ENCODE results near the gene NFIA. TPM values are rescaled to one million over a fixed set of nuclear protein-coding genes. Genes with fewer than 3 reads are reported as not detected.

Gene NFIA
- total and polyA plus RNA-seq, 9 of the 15 experiments (the other 6 are each of a cell fraction or from before 2014, with no cell fraction given) = 5.3 to 24.9 (median 9.8) TPM

DNA sequence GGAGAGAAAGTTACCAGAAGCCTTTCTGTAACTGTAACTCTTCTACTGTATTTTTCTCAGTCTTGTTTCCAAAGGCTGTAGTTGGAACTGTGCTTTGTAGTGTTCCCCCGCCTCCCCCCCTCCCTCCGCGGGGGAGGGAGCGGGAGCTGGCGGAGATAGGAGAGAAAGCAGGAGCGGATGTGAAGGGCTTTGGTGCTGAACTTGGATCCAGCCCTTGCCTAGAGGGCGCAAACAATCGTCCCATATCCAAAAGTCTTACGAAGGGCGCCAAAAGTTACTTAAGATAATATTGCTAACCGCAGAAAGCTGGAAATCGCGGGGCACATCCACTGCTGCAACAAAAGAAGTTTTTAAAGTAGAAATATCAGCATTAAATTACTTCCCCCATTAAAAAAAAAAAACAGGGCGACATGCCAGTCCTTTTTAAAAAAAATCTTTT is 2.4 kb upstream of the NFIA start (continued):
- TF ChIP-seq, protein P1, sequence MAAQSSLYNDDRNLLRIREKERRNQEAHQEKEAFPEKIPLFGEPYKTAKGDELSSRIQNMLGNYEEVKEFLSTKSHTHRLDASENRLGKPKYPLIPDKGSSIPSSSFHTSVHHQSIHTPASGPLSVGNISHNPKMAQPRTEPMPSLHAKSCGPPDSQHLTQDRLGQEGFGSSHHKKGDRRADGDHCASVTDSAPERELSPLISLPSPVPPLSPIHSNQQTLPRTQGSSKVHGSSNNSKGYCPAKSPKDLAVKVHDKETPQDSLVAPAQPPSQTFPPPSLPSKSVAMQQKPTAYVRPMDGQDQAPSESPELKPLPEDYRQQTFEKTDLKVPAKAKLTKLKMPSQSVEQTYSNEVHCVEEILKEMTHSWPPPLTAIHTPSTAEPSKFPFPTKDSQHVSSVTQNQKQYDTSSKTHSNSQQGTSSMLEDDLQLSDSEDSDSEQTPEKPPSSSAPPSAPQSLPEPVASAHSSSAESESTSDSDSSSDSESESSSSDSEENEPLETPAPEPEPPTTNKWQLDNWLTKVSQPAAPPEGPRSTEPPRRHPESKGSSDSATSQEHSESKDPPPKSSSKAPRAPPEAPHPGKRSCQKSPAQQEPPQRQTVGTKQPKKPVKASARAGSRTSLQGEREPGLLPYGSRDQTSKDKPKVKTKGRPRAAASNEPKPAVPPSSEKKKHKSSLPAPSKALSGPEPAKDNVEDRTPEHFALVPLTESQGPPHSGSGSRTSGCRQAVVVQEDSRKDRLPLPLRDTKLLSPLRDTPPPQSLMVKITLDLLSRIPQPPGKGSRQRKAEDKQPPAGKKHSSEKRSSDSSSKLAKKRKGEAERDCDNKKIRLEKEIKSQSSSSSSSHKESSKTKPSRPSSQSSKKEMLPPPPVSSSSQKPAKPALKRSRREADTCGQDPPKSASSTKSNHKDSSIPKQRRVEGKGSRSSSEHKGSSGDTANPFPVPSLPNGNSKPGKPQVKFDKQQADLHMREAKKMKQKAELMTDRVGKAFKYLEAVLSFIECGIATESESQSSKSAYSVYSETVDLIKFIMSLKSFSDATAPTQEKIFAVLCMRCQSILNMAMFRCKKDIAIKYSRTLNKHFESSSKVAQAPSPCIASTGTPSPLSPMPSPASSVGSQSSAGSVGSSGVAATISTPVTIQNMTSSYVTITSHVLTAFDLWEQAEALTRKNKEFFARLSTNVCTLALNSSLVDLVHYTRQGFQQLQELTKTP (IDR thresholded peaks at IDR 0.05; ENCODE audit: low read depth in 1 of 2, partially characterized antibody in 2 of 2) = peak; percentile 28 to 35
- peak; percentile 91 for TF ChIP-seq RB1 (IDR thresholded peaks at IDR 0.05; ENCODE audit: low read depth)
- TF ChIP-seq NFIC (IDR thresholded peaks at IDR 0.05) = peak; percentile 63
- TF ChIP-seq, protein P2, sequence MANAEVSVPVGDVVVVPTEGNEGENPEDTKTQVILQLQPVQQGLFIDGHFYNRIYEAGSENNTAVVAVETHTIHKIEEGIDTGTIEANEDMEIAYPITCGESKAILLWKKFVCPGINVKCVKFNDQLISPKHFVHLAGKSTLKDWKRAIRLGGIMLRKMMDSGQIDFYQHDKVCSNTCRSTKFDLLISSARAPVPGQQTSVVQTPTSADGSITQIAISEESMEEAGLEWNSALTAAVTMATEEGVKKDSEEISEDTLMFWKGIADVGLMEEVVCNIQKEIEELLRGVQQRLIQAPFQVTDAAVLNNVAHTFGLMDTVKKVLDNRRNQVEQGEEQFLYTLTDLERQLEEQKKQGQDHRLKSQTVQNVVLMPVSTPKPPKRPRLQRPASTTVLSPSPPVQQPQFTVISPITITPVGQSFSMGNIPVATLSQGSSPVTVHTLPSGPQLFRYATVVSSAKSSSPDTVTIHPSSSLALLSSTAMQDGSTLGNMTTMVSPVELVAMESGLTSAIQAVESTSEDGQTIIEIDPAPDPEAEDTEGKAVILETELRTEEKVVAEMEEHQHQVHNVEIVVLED (CRISPR knock-in tag; IDR thresholded peaks at IDR 0.05) = no peak
- no peak for TF ChIP-seq ZNF395 (CRISPR knock-in tag; IDR thresholded peaks at IDR 0.05)
- no peak for TF ChIP-seq PHB2 (IDR thresholded peaks at IDR 0.05; ENCODE audit: low read depth)
- peak; percentile 67; the same call in 1 of the 2 replicates for TF ChIP-seq MYNN (IDR thresholded peaks at IDR 0.05)
- TF ChIP-seq MYNN (CRISPR knock-in tag; IDR thresholded peaks at IDR 0.05) = no peak
- TF ChIP-seq ADNP (tag; IDR thresholded peaks at IDR 0.05) = no peak
- no peak for TF ChIP-seq KLF1 (tag; IDR thresholded peaks at IDR 0.05)
- TF ChIP-seq ZBED1 (IDR thresholded peaks at IDR 0.05) = 0 out of 2 replicates have a peak, but pooled peaks have one; percentile 30
- TF ChIP-seq, protein P3, sequence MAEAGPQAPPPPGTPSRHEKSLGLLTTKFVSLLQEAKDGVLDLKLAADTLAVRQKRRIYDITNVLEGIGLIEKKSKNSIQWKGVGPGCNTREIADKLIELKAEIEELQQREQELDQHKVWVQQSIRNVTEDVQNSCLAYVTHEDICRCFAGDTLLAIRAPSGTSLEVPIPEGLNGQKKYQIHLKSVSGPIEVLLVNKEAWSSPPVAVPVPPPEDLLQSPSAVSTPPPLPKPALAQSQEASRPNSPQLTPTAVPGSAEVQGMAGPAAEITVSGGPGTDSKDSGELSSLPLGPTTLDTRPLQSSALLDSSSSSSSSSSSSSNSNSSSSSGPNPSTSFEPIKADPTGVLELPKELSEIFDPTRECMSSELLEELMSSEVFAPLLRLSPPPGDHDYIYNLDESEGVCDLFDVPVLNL (CRISPR knock-in tag; IDR thresholded peaks at IDR 0.05; ENCODE audit: low read depth) = no peak
- TF ChIP-seq, protein P4, sequence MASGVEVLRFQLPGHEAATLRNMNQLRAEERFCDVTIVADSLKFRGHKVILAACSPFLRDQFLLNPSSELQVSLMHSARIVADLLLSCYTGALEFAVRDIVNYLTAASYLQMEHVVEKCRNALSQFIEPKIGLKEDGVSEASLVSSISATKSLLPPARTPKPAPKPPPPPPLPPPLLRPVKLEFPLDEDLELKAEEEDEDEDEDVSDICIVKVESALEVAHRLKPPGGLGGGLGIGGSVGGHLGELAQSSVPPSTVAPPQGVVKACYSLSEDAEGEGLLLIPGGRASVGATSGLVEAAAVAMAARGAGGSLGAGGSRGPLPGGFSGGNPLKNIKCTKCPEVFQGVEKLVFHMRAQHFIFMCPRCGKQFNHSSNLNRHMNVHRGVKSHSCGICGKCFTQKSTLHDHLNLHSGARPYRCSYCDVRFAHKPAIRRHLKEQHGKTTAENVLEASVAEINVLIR (CRISPR knock-in tag; IDR thresholded peaks at IDR 0.05) = no peak
- TF ChIP-seq THRAP3 (IDR thresholded peaks at IDR 0.05; ENCODE audit: borderline replicate concordance) = no peak
- peak; percentile 84; the same call in 1 of the 2 replicates for TF ChIP-seq CTBP1 (IDR thresholded peaks at IDR 0.05; ENCODE audit: borderline replicate concordance)
- peak; percentile 75 for TF ChIP-seq HDAC3 (IDR thresholded peaks at IDR 0.05; ENCODE audit: borderline replicate concordance, partially characterized antibody)
- TF ChIP-seq ILF3 (IDR thresholded peaks at IDR 0.05; ENCODE audit: borderline replicate concordance) = no peak
- peak; percentile 67 for TF ChIP-seq EP400 (IDR thresholded peaks at IDR 0.05)
- TF ChIP-seq ZNF121 (CRISPR knock-in tag; conservative IDR thresholded peaks at IDR 0.05) = no peak
- TF ChIP-seq CCNT2 (IDR thresholded peaks at IDR 0.05; ENCODE audit: borderline replicate concordance, extremely low read depth, insufficient read length, low read depth, low read length) = no peak
